HepG2 (cell line): ENCODE data around the gene TASOR2. TPM values are rescaled to one million over a fixed set of nuclear protein-coding genes. Genes with fewer than 3 reads are reported as not detected.

Experiments used
- ARID3A ChIP-seq: IDR thresholded peaks from 2 replicates; pipeline ENCODE4 v1.6.1; 2012; ENCODE audit warnings: low read depth, low read length, improper control_type of control experiment
- BHLHE40 ChIP-seq: IDR thresholded peaks from 2 replicates; pipeline ENCODE4 v1.6.1; 2011; ENCODE audit warnings: low read length, improper control_type of control experiment
- FOSL1 ChIP-seq: sonication (generic); formaldehyde crosslinking; IDR thresholded peaks from 2 replicates; pipeline ENCODE4 v1.9.0; 2021; ENCODE audit warnings: missing genetic modification reagents, borderline replicate concordance
- GMEB2 ChIP-seq: IDR thresholded peaks from 2 replicates; pipeline ENCODE4 v1.6.1; 2016; ENCODE audit warnings: missing biosample characterization, missing genetic modification reagents, low read depth
- KLF11 ChIP-seq: IDR thresholded peaks from 2 replicates; pipeline ENCODE4 v1.6.1; 2016; ENCODE audit warnings: missing compliant biosample characterization
- KLF9 ChIP-seq: IDR thresholded peaks from 2 replicates; pipeline ENCODE4 v1.6.1; 2016; ENCODE audit warnings: low read depth
- LCORL ChIP-seq, 2 experiments: fragments of 450-650 bp in 1 of 2; sonication (generic) in 1 of 2; formaldehyde crosslinking in 1 of 2; IDR thresholded peaks; 2 replicates each; pipeline versions ENCODE4 v1.5.0 to v1.6.1; 2017 to 2020; ENCODE audit warnings: antibody characterized with exemption in 1 of 2, missing genetic modification reagents in 1 of 2
- MIER2 ChIP-seq: IDR thresholded peaks from 2 replicates; pipeline ENCODE4 v1.6.1; 2016; ENCODE audit warnings: missing biosample characterization, missing genetic modification reagents
- REXO4 ChIP-seq: sonication (generic); formaldehyde crosslinking; IDR thresholded peaks from 2 replicates; pipeline ENCODE4 v1.8.0; 2022; ENCODE audit warnings: missing genetic modification reagents, mild to moderate bottlenecking, borderline replicate concordance
- SNAI1 ChIP-seq: sonication (generic); formaldehyde crosslinking; IDR thresholded peaks from 2 replicates; pipeline ENCODE4 v1.5.0; 2020; ENCODE audit warnings: mild to moderate bottlenecking, missing genetic modification reagents, borderline replicate concordance
- SP4 ChIP-seq: sonication (generic); formaldehyde crosslinking; IDR thresholded peaks from 2 replicates; pipeline ENCODE4 v1.8.1; 2023; ENCODE audit warnings: mild to moderate bottlenecking, missing genetic modification reagents
- TBL1XR1 ChIP-seq: fragments of 150-350 bp; IDR thresholded peaks from 2 replicates; pipeline ENCODE4 v1.6.1; 2014; ENCODE audit warnings: borderline replicate concordance, low read length; ENCODE audit not compliant: partially characterized antibody
- TEAD3 ChIP-seq: optimal IDR thresholded peaks from 2 replicates; pipeline ENCODE3; 2016; ENCODE audit warnings: borderline replicate concordance
- THRA ChIP-seq: sonication (generic); formaldehyde crosslinking; IDR thresholded peaks from 2 replicates; pipeline ENCODE4 v1.4.0; 2020; ENCODE audit warnings: missing genetic modification reagents, borderline replicate concordance
- YEATS2 ChIP-seq: sonication (generic); formaldehyde crosslinking; IDR thresholded peaks from 2 replicates; pipeline ENCODE4 v1.4.0; 2020; ENCODE audit warnings: missing genetic modification reagents, borderline replicate concordance
- ZKSCAN5 ChIP-seq: sonication (generic); formaldehyde crosslinking; IDR thresholded peaks from 2 replicates; pipeline ENCODE4 v1.5.1; 2020; ENCODE audit warnings: mild to moderate bottlenecking, missing genetic modification reagents
- ZNF354B ChIP-seq: sonication (generic); formaldehyde crosslinking; IDR thresholded peaks from 2 replicates; pipeline ENCODE4 v1.8.0; 2022; ENCODE audit warnings: mild to moderate bottlenecking, missing genetic modification reagents
- ZNF546 ChIP-seq: sonication (generic); formaldehyde crosslinking; conservative IDR thresholded peaks from 2 replicates; pipeline ENCODE4 v1.8.1; 2023; ENCODE audit warnings: mild to moderate bottlenecking, missing genetic modification reagents
- ZNF672 ChIP-seq: sonication (generic); formaldehyde crosslinking; IDR thresholded peaks from 2 replicates; pipeline ENCODE4 v1.8.1; 2022; ENCODE audit warnings: missing genetic modification reagents
- ZNF816 ChIP-seq: sonication (generic); formaldehyde crosslinking; IDR thresholded peaks from 2 replicates; pipeline ENCODE4 v1.8.0; 2022; ENCODE audit warnings: missing genetic modification reagents, mild to moderate bottlenecking, borderline replicate concordance
- ZNF841 ChIP-seq: sonication (generic); formaldehyde crosslinking; IDR thresholded peaks from 2 replicates; pipeline ENCODE4 v1.8.1; 2023; ENCODE audit warnings: missing genetic modification reagents, borderline replicate concordance
- ZSCAN22 ChIP-seq: sonication (generic); formaldehyde crosslinking; IDR thresholded peaks from 2 replicates; pipeline ENCODE4 v1.4.0; 2020; ENCODE audit warnings: mild to moderate bottlenecking, missing genetic modification reagents
- polyA plus RNA-seq, 8 experiments: library from polyadenylated mRNA; depleted of rRNA in 3 of 8; stranded (reverse) in 7 of 8; unstranded in 1 of 8; fragments of >200 nt; fragmentation: Illumina TruSeq in 4 of 8; extraction: Trizol in 4 of 8; gene quantifications; 2 replicates each; pipeline versions ENCODE4 v1.2.1 to v1.2.3, GENCODE V29; 2011 to 2016; ENCODE audit warnings: low read depth in 4 of 8, missing spikeins in 1 of 8, mixed read lengths in 1 of 8; ENCODE audit not compliant: insufficient read depth in 1 of 8
- total RNA-seq, 5 experiments: library from RNA; depleted of rRNA; stranded (reverse); fragments of >200 nt; fragmentation: Illumina TruSeq; extraction: Trizol; gene quantifications; 2 replicates each; pipeline ENCODE4 v1.2.3, GENCODE V29; 2016; ENCODE audit warnings: low read depth in 1 of 5

TASOR2 gene
- total and polyA plus RNA-seq, 2 of the 13 experiments (the other 11 are each of a cell fraction or from before 2014, with no cell fraction given): 24.2 to 55.3 TPM

GRCh38 chr10:5692461-5693358 is 8.1 kb downstream of the TASOR2 start (continued):
- peak; percentile 41; the same call in 1 of the 2 replicates for TF ChIP-seq SNAI1 (CRISPR knock-in tag)
- TF ChIP-seq KLF11 (CRISPR knock-in tag): peak; percentile 67; the same call in 1 of the 2 replicates
- no peak for TF ChIP-seq KLF9 (CRISPR knock-in tag)
- no peak for TF ChIP-seq ZKSCAN5
- no peak for TF ChIP-seq ZSCAN22 (CRISPR knock-in tag)
- TF ChIP-seq GMEB2 (CRISPR knock-in tag): peak; percentile 64; the same call in 1 of the 2 replicates
- TF ChIP-seq ZNF672 (CRISPR knock-in tag): no peak
- no peak for TF ChIP-seq ZNF841
- no peak; the same call in 1 of the 2 replicates for TF ChIP-seq FOSL1 (CRISPR knock-in tag)
- TF ChIP-seq SP4: peak; percentile 69
- no peak; the same call in 1 of the 2 replicates for TF ChIP-seq BHLHE40
- TF ChIP-seq THRA (CRISPR knock-in tag): 0 out of 2 replicates have a peak, but pooled peaks have one; percentile 44
- peak; percentile 72 for TF ChIP-seq REXO4 (CRISPR knock-in tag)
- TF ChIP-seq TBL1XR1: peak; percentile 15
- TF ChIP-seq MIER2 (CRISPR knock-in tag): peak; percentile 67
- peak; percentile 68; the same call in 1 of the 2 replicates for TF ChIP-seq ZNF816 (CRISPR knock-in tag)
- no peak for TF ChIP-seq LCORL (IDR thresholded peaks at IDR 0.05)
- TF ChIP-seq LCORL (CRISPR knock-in tag; IDR thresholded peaks at IDR 0.05): 0 out of 2 replicates have a peak, but pooled peaks have one; percentile 22
- no peak for TF ChIP-seq ZNF354B
- peak; percentile 57; the same call in 1 of the 2 replicates for TF ChIP-seq YEATS2 (CRISPR knock-in tag)
- 0 out of 2 replicates have a peak, but pooled peaks have one; percentile 52 for TF ChIP-seq ZNF546 (CRISPR knock-in tag)
- no peak for TF ChIP-seq ARID3A
- TF ChIP-seq TEAD3 (CRISPR knock-in tag): peak; percentile 57
